H1 (cell line): Measurements from ENCODE around the gene CDC14B. TPM values are rescaled to one million over a fixed set of nuclear protein-coding genes. Genes with fewer than 3 reads are reported as not detected.

Source experiments
- EZH2 ChIP-seq: fragments of 200-600 bp; sonication (generic); IDR thresholded peaks from 2 replicates; pipeline ENCODE4 v1.7.1; 2012; ENCODE audit warnings: low read depth, mild to moderate bottlenecking, moderate library complexity, low read length, inconsistent platforms; ENCODE audit not compliant: severe bottlenecking
- NANOG ChIP-seq: IDR thresholded peaks from 2 replicates; pipeline ENCODE4 v1.6.1; 2011; ENCODE audit warnings: low read length, low read depth, mild to moderate bottlenecking, inconsistent platforms; ENCODE audit not compliant: insufficient read depth, poor library complexity, severe bottlenecking
- PHF8 ChIP-seq: fragments of 200-600 bp; sonication (generic); conservative IDR thresholded peaks from 2 replicates; pipeline ENCODE4 v1.7.1; 2012; ENCODE audit warnings: low read depth, mild to moderate bottlenecking, inconsistent platforms, low read length, moderate library complexity
- POU5F1 ChIP-seq: IDR thresholded peaks from 2 replicates; pipeline ENCODE4 v1.6.1; 2011; ENCODE audit warnings: low read depth, mild to moderate bottlenecking, low read length, moderate library complexity
- TBP ChIP-seq: IDR thresholded peaks from 2 replicates; pipeline ENCODE4 v1.6.1; 2011; ENCODE audit warnings: low read depth, low read length, improper control_type of control experiment
- polyA plus RNA-seq, 7 experiments: library from polyadenylated mRNA; depleted of rRNA in 3 of 7; stranded (reverse) in 5 of 7; unstranded in 2 of 7; fragments of >200 nt in 5 of 7; fragments of 200-250 nt in 2 of 7; gene quantifications; 1 replicate in 5 of 7; 2 replicates in 1 of 7; 4 replicates in 1 of 7; pipeline versions ENCODE4 v1.2.1 to v1.2.3, GENCODE V29; 2011 to 2013; ENCODE audit warnings: missing spikeins in 2 of 7, mixed read lengths in 2 of 7
- total RNA-seq: library from RNA; stranded (reverse); fragmentation: NEBNext Ultra II Directional; extraction: Animal tissue kit (Norgen Biotek cat#: 25700); gene quantifications from 2 replicates; pipeline ENCODE4 v1.2.1, GENCODE V29; 2021

Gene CDC14B
- total and polyA plus RNA-seq, 2 of the 8 experiments (the other 6 are each of a cell fraction or from before 2014, with no cell fraction given) = 17.2 to 44.6 TPM

DNA sequence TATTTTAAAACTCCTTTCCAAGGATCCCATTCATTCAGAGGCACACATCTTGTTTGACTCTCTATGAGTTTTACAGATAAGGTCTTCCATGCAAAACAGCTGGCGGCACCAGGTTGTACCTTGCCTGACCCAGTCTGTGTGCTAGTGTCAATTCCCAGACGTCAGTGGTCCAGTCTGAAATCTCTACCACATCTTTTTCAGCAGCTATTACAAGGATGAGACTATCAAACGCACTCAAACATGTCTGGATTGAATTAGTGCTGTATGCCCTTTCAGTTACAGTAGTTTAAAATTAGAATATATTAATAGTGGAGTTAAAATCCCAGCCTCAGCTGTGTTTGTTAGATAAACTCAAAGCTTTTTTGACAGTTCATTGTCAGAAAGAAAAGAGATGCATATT is 11.7 kb downstream of the CDC14B start (continued):
- TF ChIP-seq PHF8 (no peak), POU5F1 (no peak), TBP (no peak), EZH2 (no peak), NANOG (no peak)
- TF ChIP-seq, all 59 proteins: peak for 0
